ENCODE measurements around the gene EGR1.

GRCh38 chr5:138515556-138516245 lies 50.4 kb downstream of the EGR1 start:
- TF ChIP-seq POLR2AphosphoS5 (IDR thresholded peaks at IDR 0.05) (no peak), CTCF (IDR thresholded peaks at IDR 0.05) (no peak)
